ENCODE measurements around the gene PEX16. TPM values are rescaled to one million over a fixed set of nuclear protein-coding genes. Genes with fewer than 3 reads are reported as not detected.

PEX16 gene
- total RNA-seq, 3 donors from 2014 or later (not counting 1 experiment from before 2014, with no cell fraction given): 61.3 to 75.8 (median 67.6) TPM

- no peak for DNase-seq
- Histone ChIP-seq H3K4me3 (ENCODE audit: low read length) (peak overlapping the region; percentile 17), H3K9me3 (ENCODE audit: control insufficient read depth, insufficient read depth, low read length) (no peaks in the 10 kb centered on the region), H3K4me1 (ENCODE audit: control insufficient read depth, insufficient read depth, low read length) (peaks cover 12% of the 10 kb centered on the region), H3K27me3 (ENCODE audit: control insufficient read depth, insufficient read depth, low read length) (peaks cover 5% of the 10 kb centered on the region), H3K27ac (ENCODE audit: low read length) (no peak overlapping the region), H3K36me3 (ENCODE audit: control insufficient read depth, insufficient read depth, low read length) (peaks cover 6% of the 10 kb centered on the region)
- intact Hi-C loops (cut with micrococcal nuclease): no loop called here
- Mint-ChIP-seq H3K36me3 (no peaks in the 10 kb centered on the region), H3K9me3 (no peaks in the 10 kb centered on the region), H3K27me3 (ENCODE audit: low read depth in 2 of 2) (peaks cover 0 to 14% of the 10 kb centered on the region in 2 donors), H3K27ac (no peak overlapping the region), H3K4me3 (peak overlapping the region; percentile 45), H3K4me1 (peaks cover 12 to 16% of the 10 kb centered on the region in 2 donors)
- ATAC-seq: no peak
- WGBS (ENCODE audit: insufficient coverage): 18% methylated on average over 38 of the region's 43 CpGs
- TF ChIP-seq CTCF (IDR thresholded peaks at IDR 0.05): no peak
Measured at GRCh38 chr11:45885921-45886721, 31.6 kb downstream of the PEX16 start.

- 1% methylated on average over 73 of the region's 73 CpGs for WGBS (ENCODE audit: insufficient coverage)
- peak within 1 kb of the TSS; percentile 34 to 38 for H3K27ac Mint-ChIP-seq
Measured at GRCh38 chr11:45885274-45885920, 32.3 kb downstream of the PEX16 start, which contains the start of gene MAPK8IP1. Gene MAPK8IP1 (plus strand): TSS chr11:45885651. CDS start chr11:45885821, 170 bp downstream.

GRCh38 chr11:45884596-45885185, 33.0 kb downstream of the PEX16 start:
- Histone ChIP-seq H3K4me3 (ENCODE audit: low read length) (no peak overlapping the region), H3K36me3 (ENCODE audit: control insufficient read depth, insufficient read depth, low read length) (peaks cover 20% of the 10 kb centered on the region), H3K27me3 (ENCODE audit: control insufficient read depth, insufficient read depth, low read length) (peaks cover 5% of the 10 kb centered on the region), H3K27ac (ENCODE audit: low read length) (no peak overlapping the region), H3K4me1 (ENCODE audit: control insufficient read depth, insufficient read depth, low read length) (peaks cover 12% of the 10 kb centered on the region), H3K9me3 (ENCODE audit: control insufficient read depth, insufficient read depth, low read length) (no peaks in the 10 kb centered on the region)
- Mint-ChIP-seq H3K9me3 (no peaks in the 10 kb centered on the region), H3K36me3 (no peaks in the 10 kb centered on the region), H3K4me3 (peak overlapping the region; percentile 79), H3K27me3 (ENCODE audit: low read depth in 2 of 2) (peaks cover 0 to 10% of the 10 kb centered on the region in 2 donors), H3K27ac (peak overlapping the region; percentile 34 to 38), H3K4me1 (peaks cover 12 to 16% of the 10 kb centered on the region in 2 donors)
- no peak for TF ChIP-seq CTCF (IDR thresholded peaks at IDR 0.05)
- intact Hi-C loops (cut with micrococcal nuclease): no loop called here
- WGBS (ENCODE audit: insufficient coverage): 94% methylated on average over 10 of the region's 10 CpGs
- DNase-seq (no peak), ATAC-seq (no peak)

More at GRCh38 chr11:45885274-45885920, 32.3 kb downstream of the PEX16 start, which contains the start of gene MAPK8IP1:
- no peaks in the 10 kb centered on the region for H3K36me3 Mint-ChIP-seq
- DNase-seq: peak; percentile 66 to 76
- no peak within 1 kb of the TSS for H3K27ac ChIP-seq (ENCODE audit: low read length)
- peaks cover 13% of the 10 kb centered on the region for H3K36me3 ChIP-seq (ENCODE audit: control insufficient read depth, insufficient read depth, low read length)
- H3K4me1 ChIP-seq (ENCODE audit: control insufficient read depth, insufficient read depth, low read length): peaks cover 12% of the 10 kb centered on the region
- H3K9me3 Mint-ChIP-seq: no peaks in the 10 kb centered on the region
- H3K4me1 Mint-ChIP-seq: peaks cover 12 to 16% of the 10 kb centered on the region in 2 donors
- peak; percentile 87 to 91 (median 89) for ATAC-seq
- intact Hi-C loops (cut with micrococcal nuclease): no loop called here
- no peaks in the 10 kb centered on the region for H3K9me3 ChIP-seq (ENCODE audit: control insufficient read depth, insufficient read depth, low read length)
- peaks cover 5% of the 10 kb centered on the region for H3K27me3 ChIP-seq (ENCODE audit: control insufficient read depth, insufficient read depth, low read length)
- peak within 1 kb of the TSS; percentile 17 for H3K4me3 ChIP-seq (ENCODE audit: low read length)
- peaks cover 0 to 12% of the 10 kb centered on the region in 2 donors for H3K27me3 Mint-ChIP-seq (ENCODE audit: low read depth in 2 of 2)
- peak within 1 kb of the TSS; percentile 79 for H3K4me3 Mint-ChIP-seq
- no peak for TF ChIP-seq CTCF (IDR thresholded peaks at IDR 0.05)
